HCT116 (cell line): Measurements from ENCODE around the gene EPS8L2. TPM values are rescaled to one million over a fixed set of nuclear protein-coding genes. Genes with fewer than 3 reads are reported as not detected.

Experiments
- ATAC-seq: fragments of 200-7000 bp; cut with Tn5 transposase; 2 replicates; pipeline ENCODE4 v1.9.1; 2020; ENCODE audit warnings: mild to moderate bottlenecking, moderate library complexity
- BruUV-seq: library from RNA; stranded (reverse); fragments of 400-500 nt; replicated peaks from 2 replicates; lab custom pipeline; 2021; lab: Mats Ljungman, UMichigan
- CTCF ChIA-PET: fragments of 300-600 bp; sonication (Branson Sonifier 250); formaldehyde crosslinking; loops from one replicate; lab custom pipeline; 2021; ENCODE audit warnings: antibody characterized with exemption; lab: Charles Lee
- POLR2A ChIA-PET: fragments of 300-600, 350-600 bp; sonication (Branson Sonifier 250); formaldehyde crosslinking; loops from one replicate; lab custom pipeline; 2021; ENCODE audit warnings: antibody characterized with exemption; lab: Charles Lee
- RAD21 ChIA-PET, 2 experiments: fragments of 300-600 bp; sonication (Branson Sonifier 250); formaldehyde crosslinking; loops; one replicate each; lab custom pipeline; 2023; ENCODE audit warnings: low total read pairs in 2 of 2; ENCODE audit not compliant: uncharacterized antibody in 2 of 2, unreplicated experiment in 2 of 2, low non-redundant PET in 1 of 2; lab: Charles Lee
- DNase-seq: peaks from one replicate; pipeline ENCODE4 v3.0.0-alpha.2; 2010; ENCODE audit warnings: low read depth, low spot score
- H2AFZ ChIP-seq: fragments of 200-600 bp; shearing (Covaris generic), sonication (generic); 2 replicates; pipeline ENCODE4 v1.6.1; 2017; ENCODE audit warnings: low read depth, mixed run types, mixed read lengths, antibody characterized with exemption, low read length; ENCODE audit not compliant: poor library complexity, severe bottlenecking
- H3K27ac ChIP-seq: 2 replicates; pipeline ENCODE4 v1.5.1; 2012; ENCODE audit warnings: low read depth, low read length
- H3K27me3 ChIP-seq: fragments of 200-600 bp; sonication (generic); 2 replicates; pipeline ENCODE4 v1.6.1; 2016; ENCODE audit warnings: mixed run types, low read length, mixed read lengths; ENCODE audit not compliant: insufficient read depth
- H3K36me3 ChIP-seq, 2 experiments: fragments of 200-500 bp in 1 of 2; fragments of 200-600 bp in 1 of 2; sonication (Bioruptor generic) in 1 of 2; sonication (generic) in 1 of 2; 2 replicates each; pipeline versions ENCODE4 v1.5.1 to v1.6.1; 2014 to 2016; ENCODE audit warnings: low read length in 2 of 2, inconsistent platforms in 1 of 2, mixed read lengths in 1 of 2, mixed run types in 1 of 2; ENCODE audit not compliant: insufficient read depth in 2 of 2, control insufficient read depth in 1 of 2
- H3K4me1 ChIP-seq, 2 experiments: fragments of 200-600 bp in 1 of 2; sonication (generic) in 1 of 2; 2 replicates each; pipeline versions ENCODE4 v1.5.1 to v1.6.1; 2012 to 2017; ENCODE audit warnings: low read length in 2 of 2, inconsistent platforms in 1 of 2, mild to moderate bottlenecking in 1 of 2, mixed read lengths in 1 of 2, mixed run types in 1 of 2, moderate library complexity in 1 of 2; ENCODE audit not compliant: insufficient read depth in 2 of 2, control insufficient read depth in 1 of 2
- H3K4me2 ChIP-seq: fragments of 200-600 bp; sonication (generic); 2 replicates; pipeline ENCODE4 v1.6.1; 2017; ENCODE audit warnings: mixed run types, low read length, mixed read lengths
- H3K4me3 ChIP-seq, 2 experiments: fragments of 200-600 bp in 1 of 2; sonication (generic) in 1 of 2; replicated peaks in 1 of 2; 2 replicates each; pipeline ENCODE4 v1.5.1; 2011 to 2016; ENCODE audit warnings: low read length in 2 of 2, control low read depth in 1 of 2, low read depth in 1 of 2, mild to moderate bottlenecking in 1 of 2, mixed read lengths in 1 of 2, mixed run types in 1 of 2
- H3K79me2 ChIP-seq: fragments of 200-600 bp; sonication (generic); 2 replicates; pipeline ENCODE4 v1.6.1; 2017; ENCODE audit warnings: mild to moderate bottlenecking, mixed run types, low read length, moderate library complexity, mixed read lengths; ENCODE audit not compliant: insufficient read depth
- H3K9ac ChIP-seq: fragments of 200-600 bp; sonication (generic); 2 replicates; pipeline ENCODE4 v1.6.1; 2016; ENCODE audit warnings: low read length, mixed read lengths
- H3K9me2 ChIP-seq: fragments of 200-600 bp; sonication (generic), shearing (Covaris generic); 2 replicates; pipeline ENCODE4 v1.6.1; 2017; ENCODE audit warnings: mixed run types, mild to moderate bottlenecking, moderate library complexity; ENCODE audit not compliant: insufficient read depth
- H3K9me3 ChIP-seq, 2 experiments: fragments of 200-500 bp in 1 of 2; fragments of 200-600 bp in 1 of 2; sonication (Bioruptor generic) in 1 of 2; sonication (generic) in 1 of 2; 2 replicates each; pipeline ENCODE4 v1.6.1; 2014 to 2017; ENCODE audit warnings: low read length in 2 of 2, mixed read lengths in 2 of 2, inconsistent platforms in 1 of 2, low read depth in 1 of 2, mild to moderate bottlenecking in 1 of 2, mixed run types in 1 of 2, moderate library complexity in 1 of 2; ENCODE audit not compliant: control insufficient read depth in 1 of 2, insufficient read depth in 1 of 2
- H4K20me1 ChIP-seq: fragments of 200-600 bp; sonication (generic), shearing (Covaris generic); 2 replicates; pipeline ENCODE4 v1.6.1; 2017; ENCODE audit warnings: mixed run types, mild to moderate bottlenecking, moderate library complexity; ENCODE audit not compliant: insufficient read depth
- CBX3 ChIP-seq: IDR thresholded peaks from 2 replicates; pipeline ENCODE4 v1.6.1; 2012; ENCODE audit warnings: low read depth
- EZH2phosphoT487 ChIP-seq: fragments of 200-600 bp; IDR thresholded peaks from 2 replicates; pipeline ENCODE4 v1.6.1; 2018; ENCODE audit warnings: antibody characterized with exemption, borderline replicate concordance
- POLR2A ChIP-seq: IDR thresholded peaks from 2 replicates; pipeline ENCODE4 v1.7.0; 2011; ENCODE audit warnings: borderline replicate concordance; ENCODE audit not compliant: insufficient read depth, insufficient read length; ENCODE audit errors: extremely low read depth
- POLR2AphosphoS5 ChIP-seq: IDR thresholded peaks from 2 replicates; pipeline ENCODE4 v1.6.1; 2011; ENCODE audit warnings: mild to moderate bottlenecking, low read depth, low read length, moderate library complexity
- SIN3A ChIP-seq: IDR thresholded peaks from 2 replicates; pipeline ENCODE4 v1.6.1; 2012; ENCODE audit warnings: low read depth
- SRF ChIP-seq: IDR thresholded peaks from 2 replicates; pipeline ENCODE4 v1.6.1; 2012; ENCODE audit warnings: low read depth
- TCF7L2 ChIP-seq: IDR thresholded peaks from 2 replicates; pipeline ENCODE4 v1.7.0; 2011; ENCODE audit warnings: borderline replicate concordance, inconsistent platforms; ENCODE audit not compliant: insufficient read depth, insufficient read length; ENCODE audit errors: extremely low read depth
- ZBTB33 ChIP-seq: IDR thresholded peaks from 2 replicates; pipeline ENCODE4 v1.6.1; 2011; ENCODE audit warnings: mild to moderate bottlenecking, low read length, moderate library complexity; ENCODE audit not compliant: insufficient replicate concordance; ENCODE audit errors: extremely low read depth
- intact Hi-C: fragments of 100-400 bp; cut with micrococcal nuclease; formaldehyde crosslinking; loops from 2 replicates; pipeline ENCODE4 v1.10.0; 2022
- total RNA-seq: library from RNA; stranded (reverse); gene quantifications from one replicate; pipeline ENCODE4 v1.2.1, GENCODE V29; 2021; ENCODE audit not compliant: unreplicated experiment

EPS8L2 gene
- total RNA-seq, 1 experiment from 2014 or later: 157 TPM

GRCh38 chr11:692824-693414 is 13.1 kb upstream of the EPS8L2 start:
- no peaks in the 10 kb centered on the region for H4K20me1 ChIP-seq
- POLR2A ChIA-PET: interaction anchor here (0.5 kb wide), 1 partner anchor 64 kb away, joined by 3 read pairs; no protein-coding TSS in a partner anchor

More at GRCh38 chr11:692824-693414, 13.1 kb upstream of the EPS8L2 start:
- TSS peak; percentile 55 for BruUV-seq
- RAD21 ChIA-PET: interaction anchor here in 1 of 2 experiments (0.6 kb wide), 1 partner anchor 50 kb away, joined by 8 read pairs; no protein-coding TSS in a partner anchor
- no peaks in the 10 kb centered on the region for H3K9me3 ChIP-seq
- H3K4me3 ChIP-seq: no peak overlapping the region
- no peak for ATAC-seq
- peaks cover 40% of the 10 kb centered on the region for H3K79me2 ChIP-seq
- H2AFZ ChIP-seq: no peak overlapping the region
- H3K4me2 ChIP-seq: peak overlapping the region; percentile 87
- H3K9me2 ChIP-seq: no peaks in the 10 kb centered on the region
- intact Hi-C loops: no loop called here
- H3K4me1 ChIP-seq: peaks cover 8 to 31% of the 10 kb centered on the region in 2 experiments
- peaks cover 5 to 6% of the 10 kb centered on the region in 2 experiments; a peak in 3 of 4 replicates for H3K36me3 ChIP-seq
- TF ChIP-seq SIN3A: no peak
- no peak for TF ChIP-seq ZBTB33
- no peak for TF ChIP-seq TCF7L2
- no peak for TF ChIP-seq POLR2A
- TF ChIP-seq POLR2AphosphoS5: no peak
- TF ChIP-seq EZH2phosphoT487: no peak
- no peak for TF ChIP-seq CBX3
- no peak for TF ChIP-seq SRF
- TF ChIP-seq, all 23 proteins: peak for 0
- Histone ChIP-seq H3K27me3 (no peaks in the 10 kb centered on the region), H3K9ac (peak overlapping the region; percentile 22; the same call in 1 of the 2 replicates), H3K27ac (no peak overlapping the region)
- no peak for DNase-seq
- CTCF ChIA-PET: no interaction called here
